Amniotic epithelial cell (primary cell): ENCODE measurements around the gene AMFR.

Experiments
- DNase-seq: peaks from one replicate; pipeline ENCODE4 v3.0.0-alpha.2; 2010; ENCODE audit warnings: low read depth

The AMFR gene

DNA sequence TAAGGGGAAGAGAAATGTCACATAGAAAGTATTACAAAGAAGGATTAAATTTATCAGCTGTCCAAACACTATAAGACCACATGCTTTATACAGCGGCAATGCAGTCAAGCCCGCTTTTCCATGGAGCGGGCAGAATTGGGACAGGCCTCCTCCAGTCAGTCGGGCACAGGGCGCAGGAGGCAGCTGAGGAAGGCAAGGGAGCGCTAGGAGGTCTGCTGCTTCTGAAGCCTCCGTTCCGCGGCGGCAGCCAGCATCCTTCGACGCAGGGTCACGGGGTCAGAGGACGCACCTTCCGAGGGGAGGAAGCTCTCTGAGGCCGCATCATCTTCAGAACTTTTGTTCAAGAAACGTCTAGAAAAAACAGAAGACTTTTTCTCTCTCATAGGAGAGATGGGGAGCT, 62.6 kb downstream of the AMFR start:
- no peak for DNase-seq

DNA sequence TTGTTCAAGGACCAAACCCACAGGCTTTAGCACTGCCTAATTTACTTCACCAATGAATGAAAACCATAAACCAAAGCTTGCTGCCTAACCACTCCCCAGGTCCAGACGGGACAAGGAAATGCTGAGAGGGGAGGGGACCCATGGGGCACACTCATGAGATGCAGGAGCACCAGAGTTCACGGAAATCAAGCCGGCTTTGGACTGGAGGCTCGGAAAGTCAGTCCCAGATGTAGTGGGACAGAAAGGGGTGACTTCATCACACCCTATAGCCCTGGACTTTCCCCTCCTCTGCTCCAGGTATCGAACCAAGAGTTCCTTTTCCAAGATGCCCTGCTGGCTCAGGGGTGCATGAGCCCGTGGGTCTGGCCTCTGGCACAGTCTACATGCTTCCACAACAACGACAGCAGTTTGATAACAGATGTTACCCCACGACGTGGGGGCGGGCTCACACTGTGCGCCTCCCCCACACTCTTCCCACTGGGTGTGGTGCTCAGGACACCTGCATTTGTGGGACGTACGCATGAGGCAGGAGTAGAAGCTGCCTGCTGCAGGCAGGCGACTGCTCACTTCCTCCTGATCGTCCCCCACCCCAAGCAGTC, 63.2 kb downstream of the AMFR start:
- DNase-seq: no peak

DNA sequence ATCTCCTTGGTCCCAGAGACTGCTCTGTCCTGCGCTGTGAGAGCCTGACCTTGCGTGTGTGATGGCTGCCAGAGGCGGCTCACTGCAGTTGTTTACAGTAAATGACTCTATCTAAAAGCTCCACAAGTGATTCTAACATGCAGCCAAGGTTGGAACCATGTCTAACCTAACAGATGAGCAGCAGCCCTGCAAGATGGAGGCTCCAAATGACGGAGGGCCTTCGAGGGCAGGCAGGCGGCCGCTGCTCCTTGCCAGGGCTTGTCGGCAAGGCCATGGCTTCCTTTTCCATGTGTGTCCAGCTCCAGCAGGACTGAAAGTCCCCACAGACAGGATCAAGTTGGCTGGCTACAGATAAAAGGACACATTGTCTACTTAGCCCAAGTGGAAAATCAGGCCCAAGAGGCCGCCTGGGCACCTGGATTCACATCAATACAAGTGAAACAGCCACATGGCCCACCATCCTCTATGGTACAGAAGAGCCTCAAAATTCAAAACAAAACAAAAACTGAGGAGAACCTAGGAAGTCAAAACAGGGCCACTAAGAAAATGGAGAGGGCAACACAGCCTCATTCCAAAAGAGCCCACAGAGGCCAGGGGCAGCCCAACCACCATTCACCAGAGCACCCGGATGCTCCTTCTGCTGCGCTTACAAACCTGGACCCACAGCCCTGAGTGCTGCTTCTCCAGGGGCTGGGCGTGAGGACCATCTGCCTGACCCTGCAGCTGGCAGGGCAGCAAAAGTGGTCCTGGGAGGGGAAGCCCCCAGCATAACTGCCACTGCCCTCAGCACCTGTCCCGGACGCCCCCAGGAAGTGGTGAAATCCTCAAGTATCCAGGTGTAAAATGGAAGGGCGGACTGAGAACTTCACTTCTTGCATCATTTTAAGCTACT, 65.0 kb downstream of the AMFR start:
- DNase-seq: no peak

DNA sequence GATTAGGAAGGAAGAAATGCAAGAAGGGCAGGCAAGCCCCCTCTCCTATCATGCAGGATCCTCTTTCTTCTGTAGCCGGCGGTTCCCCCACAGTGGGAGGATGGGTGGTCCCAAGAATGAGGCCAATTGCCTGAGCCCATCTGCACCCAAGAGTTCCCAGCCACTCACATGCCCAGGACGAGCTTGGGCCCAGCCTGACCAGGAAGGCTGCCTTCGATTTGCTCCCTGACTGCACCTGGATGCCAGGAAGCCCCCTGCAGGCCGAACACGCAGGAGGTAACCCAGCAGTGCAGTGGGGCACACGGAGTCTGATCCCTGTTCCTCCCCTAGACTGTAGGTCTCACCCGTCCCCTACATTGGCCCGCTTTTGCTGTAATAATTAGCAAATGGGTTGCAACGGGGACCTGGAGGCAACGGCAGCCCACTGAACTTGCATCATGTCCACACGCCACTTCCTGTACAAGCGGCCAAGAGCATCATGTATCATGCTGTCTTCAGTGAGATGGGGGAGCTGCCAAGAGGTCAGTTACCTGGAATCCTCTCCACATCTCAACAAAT, 67.5 kb downstream of the AMFR start:
- DNase-seq: peak; percentile 53

- DNase-seq: peak; percentile 66
Observed at GRCh38 chr16:56357241-56357764, 68.0 kb downstream of the AMFR start.

DNA sequence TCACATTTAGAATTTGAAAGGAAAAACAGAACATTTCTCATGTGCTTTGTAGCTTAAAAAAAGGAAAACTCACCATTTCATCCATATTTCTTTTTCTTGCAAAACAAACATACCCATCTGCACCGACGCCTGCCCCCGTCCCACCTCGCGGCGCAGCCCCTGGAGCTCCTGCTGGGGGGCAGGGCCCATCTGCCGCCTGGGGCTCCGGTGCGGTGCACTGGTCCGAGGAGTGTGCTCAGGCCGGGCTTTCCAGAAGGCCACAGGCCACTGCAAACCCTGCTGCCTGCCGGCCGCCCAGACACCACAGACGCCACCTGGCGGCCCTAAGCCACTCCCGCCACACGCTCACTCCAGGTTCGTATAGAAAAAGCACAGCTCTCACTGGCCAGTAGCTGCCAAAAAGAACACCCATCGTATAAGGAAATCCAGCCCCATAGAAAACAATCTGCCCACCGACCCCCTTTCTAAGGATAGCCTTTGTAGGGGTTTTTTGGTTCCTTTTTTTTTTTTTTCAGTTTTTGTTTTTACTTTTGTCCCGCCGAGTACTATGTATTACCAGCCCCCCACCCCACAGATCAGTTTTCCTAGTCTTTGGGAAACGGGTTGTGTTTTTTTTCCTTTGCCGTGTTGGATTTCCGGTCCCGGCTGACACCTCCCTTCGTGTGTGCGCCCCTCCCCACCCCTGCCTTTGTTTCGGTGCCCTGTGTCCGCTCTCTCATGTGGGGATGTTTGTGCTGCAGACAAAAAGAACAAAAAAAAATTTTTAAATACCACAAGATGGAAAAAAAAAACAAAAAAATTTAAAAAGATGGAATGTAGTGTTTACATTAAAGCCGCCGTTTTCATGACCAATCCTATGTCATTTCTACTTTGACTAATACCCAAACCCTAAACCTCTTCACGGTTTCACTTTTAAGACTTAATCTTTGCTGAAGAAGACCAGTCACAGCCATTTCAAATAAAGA, 68.8 kb downstream of the AMFR start:
- peak; percentile 80 for DNase-seq

DNA sequence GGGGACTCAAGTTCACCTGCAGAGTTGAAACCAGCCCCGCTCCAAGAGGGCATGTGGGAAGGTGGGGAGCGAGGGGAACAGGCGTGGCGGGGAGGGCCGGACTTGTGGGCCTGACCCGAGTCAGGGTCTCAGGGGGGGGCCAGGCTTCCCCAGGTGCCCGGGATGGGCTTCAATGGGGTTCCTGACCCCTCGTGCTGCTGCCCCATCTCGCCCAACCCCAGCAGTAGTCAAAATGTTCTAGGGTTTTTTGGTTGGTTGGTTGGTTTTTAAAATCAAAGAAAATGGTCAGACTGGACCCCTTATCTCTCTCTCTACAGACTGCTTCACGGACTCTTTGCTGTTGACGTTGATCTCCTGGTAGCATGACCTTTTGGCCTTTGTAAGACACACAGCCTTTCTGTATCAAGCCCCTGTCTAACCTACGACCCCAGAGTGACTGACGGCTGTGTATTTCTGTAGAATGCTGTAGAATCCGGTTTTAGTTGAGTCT, 69.5 kb downstream of the AMFR start:
- no peak for DNase-seq

DNA sequence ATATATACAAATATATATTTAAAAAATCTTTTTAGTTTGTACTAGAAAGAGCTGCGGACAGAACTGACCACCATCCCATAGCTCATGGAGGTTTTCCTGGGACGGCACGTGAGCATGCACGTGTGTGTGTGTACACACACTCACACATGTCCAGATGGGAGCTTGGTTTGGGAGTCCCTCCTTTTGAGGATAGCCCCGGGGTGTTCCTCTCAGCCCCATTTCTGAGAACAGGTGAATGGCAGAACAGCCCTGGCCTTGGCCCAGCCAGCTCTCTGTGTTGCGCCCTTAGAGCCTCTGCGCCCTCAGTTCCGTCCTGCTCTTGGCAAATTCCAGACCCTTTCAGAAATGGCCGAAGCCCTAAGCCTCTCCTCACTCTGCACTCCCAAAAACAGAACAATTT, 70.1 kb downstream of the AMFR start:
- no peak for DNase-seq

- DNase-seq: no peak
Observed at GRCh38 chr16:56354746-56355145, 70.6 kb downstream of the AMFR start.

DNA sequence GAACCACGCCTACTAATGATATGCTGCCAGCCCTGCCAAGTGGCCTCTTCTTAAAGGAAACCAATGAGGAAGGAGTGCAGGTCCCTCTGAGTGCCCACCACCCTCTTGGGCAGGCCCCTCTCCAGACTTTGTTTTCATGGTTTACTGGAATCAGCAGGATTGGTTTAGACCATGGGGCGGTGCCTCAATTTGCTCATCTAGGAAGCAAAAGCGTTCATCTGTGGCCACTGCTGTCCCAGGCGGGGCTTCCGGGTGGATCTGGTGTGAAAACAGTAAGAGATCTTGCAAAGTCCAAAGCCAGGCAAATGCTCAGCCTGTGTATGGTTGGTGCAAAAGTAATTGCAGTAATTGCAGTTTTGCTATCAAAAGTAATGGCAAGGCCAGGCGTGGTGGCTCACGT, 71.3 kb downstream of the AMFR start:
- no peak for DNase-seq

GRCh38 chr16:56353054-56353921, 72.1 kb downstream of the AMFR start:
- DNase-seq: no peak

DNA sequence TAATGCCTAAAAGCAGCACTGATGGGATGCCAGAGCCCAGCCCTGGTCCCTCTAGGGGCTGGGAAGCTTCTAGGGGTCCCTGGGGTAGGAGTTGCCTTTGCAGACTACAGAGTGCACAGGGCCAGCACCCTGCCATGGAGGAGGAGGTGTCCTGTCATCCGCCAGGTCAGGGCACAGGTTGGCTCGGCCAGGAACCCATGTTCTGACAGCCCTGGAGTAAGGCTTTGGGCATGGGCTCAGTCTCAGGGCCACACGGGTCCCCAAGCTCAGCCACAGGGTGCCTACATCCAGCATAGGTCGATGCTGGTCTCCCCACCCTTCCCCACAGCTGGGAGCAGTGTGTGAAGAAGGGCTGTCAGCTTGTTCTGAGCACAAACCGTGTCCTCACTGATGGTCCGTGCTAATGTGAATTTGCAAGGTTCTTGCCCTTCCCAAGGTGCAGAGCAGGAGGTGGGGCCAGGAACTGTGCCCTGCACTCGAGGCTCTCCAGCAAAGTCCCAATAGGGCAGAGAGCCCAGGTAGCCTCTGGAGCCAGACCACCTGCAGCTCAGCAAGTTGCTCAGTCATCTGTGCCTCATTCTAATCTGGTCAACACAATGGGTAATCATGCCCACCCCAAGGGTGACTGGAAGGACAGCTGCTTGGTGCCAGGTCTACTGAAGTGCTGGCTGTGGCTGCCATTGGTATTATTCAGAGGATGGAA, 72.8 kb downstream of the AMFR start:
- no peak for DNase-seq

- DNase-seq: no peak
Observed at GRCh38 chr16:56351481-56351880, 73.9 kb downstream of the AMFR start.

- no peak for DNase-seq
Observed at GRCh38 chr16:56350491-56351405, 74.6 kb downstream of the AMFR start.

GRCh38 chr16:56349711-56350161, 75.6 kb downstream of the AMFR start:
- no peak for DNase-seq

DNA sequence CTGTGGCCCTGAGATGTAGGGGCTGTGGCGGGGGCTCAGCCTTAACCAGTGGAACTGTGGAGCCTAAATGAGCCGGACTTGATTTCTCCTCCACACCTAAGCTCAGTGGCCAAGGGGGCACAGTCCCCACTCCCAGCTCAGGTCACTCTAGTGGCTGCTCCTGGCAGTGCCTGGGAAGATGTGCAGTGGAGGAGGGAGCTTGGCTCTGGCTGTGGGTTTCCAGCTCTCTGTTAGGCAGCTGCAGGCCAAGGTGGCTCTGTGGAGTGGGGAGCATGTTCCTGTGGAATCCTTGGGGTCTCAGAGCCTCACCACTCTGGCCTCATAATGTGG, 76.3 kb downstream of the AMFR start:
- DNase-seq: no peak

DNA sequence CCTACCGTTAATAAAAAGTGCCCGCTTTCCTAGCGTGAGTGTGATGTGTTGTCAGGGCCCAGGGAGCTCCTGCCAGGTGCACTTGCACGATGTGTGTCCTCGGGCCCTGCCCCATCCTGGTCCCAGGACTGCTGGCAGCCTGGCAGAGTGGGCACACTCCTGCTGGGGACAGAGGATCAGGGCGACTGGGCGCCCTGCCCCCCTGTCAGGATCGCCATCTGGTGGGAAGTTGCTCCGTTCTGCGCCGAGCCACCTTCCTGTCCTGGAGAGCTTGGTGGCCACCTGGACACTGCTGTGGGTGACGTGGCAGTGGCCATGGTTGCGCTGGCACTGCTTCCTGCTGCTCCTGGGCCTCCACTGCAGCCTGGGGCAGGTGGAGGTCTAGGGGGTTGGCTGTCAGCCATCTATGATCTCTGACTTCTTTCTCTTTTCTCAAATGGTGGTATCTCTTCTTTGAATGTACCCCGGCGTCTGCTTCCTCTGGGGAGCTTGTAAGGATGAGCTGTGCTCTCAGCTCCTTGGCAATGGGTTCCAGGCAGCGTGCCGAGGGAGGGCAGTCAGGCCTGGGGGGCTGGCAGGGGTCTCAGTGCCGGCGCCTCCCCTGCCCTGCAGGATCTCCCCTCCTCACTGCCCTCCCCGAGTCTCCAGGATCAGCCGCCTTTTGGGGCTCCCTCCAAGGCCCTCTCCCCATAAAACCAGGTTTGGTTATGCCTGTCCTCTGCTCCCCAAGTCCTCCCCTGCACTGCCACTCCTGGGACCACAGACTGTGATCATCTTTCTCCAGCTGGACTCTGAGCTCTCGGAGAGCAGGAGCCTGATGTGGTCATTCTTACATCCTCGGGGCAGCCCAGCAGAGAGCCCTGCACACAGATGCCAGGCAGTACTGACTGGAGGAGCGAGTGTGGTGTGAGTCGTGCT, 76.9 kb downstream of the AMFR start:
- no peak for DNase-seq

DNA sequence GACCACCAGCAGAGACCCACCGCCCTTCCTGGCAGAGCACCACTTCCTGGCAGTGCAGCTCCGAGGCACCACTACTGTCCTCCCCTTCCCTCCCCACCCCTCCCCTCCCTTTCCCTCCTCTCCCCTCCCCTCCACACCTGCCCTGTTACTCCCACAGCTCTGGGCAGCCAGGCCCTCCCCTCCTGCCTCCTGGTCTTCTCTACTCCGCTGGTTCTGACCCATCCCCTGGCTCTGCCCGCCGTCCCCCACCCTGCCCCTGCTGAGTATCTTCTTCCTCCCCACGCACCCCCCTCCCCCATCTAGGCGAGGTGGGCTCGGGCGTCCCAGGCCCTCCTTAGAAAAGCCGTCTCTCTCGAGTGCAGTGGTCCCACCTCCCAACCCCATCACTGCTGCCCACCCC, 77.7 kb downstream of the AMFR start:
- no peak for DNase-seq
